Keratinocyte (primary cell): ENCODE measurements around the gene CTRB2.

Source experiments
- EZH2 ChIP-seq: IDR thresholded peaks from one replicate; pipeline ENCODE4 v1.6.1; 2012; ENCODE audit warnings: inconsistent platforms, mild to moderate bottlenecking, low read length, moderate library complexity
- TF ChIP-seq, protein P1 (sequence below), 3 experiments: IDR thresholded peaks in 1 of 3; conservative IDR thresholded peaks in 1 of 3; optimal IDR thresholded peaks in 1 of 3; 2 replicates in 2 of 3; 3 replicates in 1 of 3; pipeline versions ENCODE3 to v1.5.1; 2011; ENCODE audit warnings: low read length in 3 of 3, mild to moderate bottlenecking in 3 of 3, moderate library complexity in 2 of 3, control low read depth in 1 of 3, inconsistent platforms in 1 of 3; ENCODE audit not compliant: insufficient read depth in 2 of 3; ENCODE audit errors: extremely low read depth in 1 of 3

DNA sequence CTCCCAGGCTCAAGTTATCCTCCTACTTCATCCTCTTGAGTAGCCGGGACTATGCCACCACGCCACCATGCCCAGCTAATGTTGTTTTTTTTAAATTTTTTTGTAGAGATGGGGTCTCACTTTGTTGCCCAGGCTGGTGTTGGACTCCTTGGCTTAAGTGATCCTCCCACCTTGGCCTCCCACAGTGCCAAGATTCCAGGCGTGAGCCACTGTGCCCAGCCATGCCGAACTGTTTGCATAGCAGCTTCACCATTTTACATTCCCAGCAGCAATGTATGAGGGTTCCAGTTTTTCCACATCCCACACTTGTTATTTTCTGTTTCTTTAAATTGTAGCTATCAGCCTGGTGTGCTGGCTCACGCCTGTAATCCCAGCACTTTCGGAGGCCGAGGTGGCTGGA lies 9.6 kb upstream of the CTRB2 start:
- TF ChIP-seq, protein P1, sequence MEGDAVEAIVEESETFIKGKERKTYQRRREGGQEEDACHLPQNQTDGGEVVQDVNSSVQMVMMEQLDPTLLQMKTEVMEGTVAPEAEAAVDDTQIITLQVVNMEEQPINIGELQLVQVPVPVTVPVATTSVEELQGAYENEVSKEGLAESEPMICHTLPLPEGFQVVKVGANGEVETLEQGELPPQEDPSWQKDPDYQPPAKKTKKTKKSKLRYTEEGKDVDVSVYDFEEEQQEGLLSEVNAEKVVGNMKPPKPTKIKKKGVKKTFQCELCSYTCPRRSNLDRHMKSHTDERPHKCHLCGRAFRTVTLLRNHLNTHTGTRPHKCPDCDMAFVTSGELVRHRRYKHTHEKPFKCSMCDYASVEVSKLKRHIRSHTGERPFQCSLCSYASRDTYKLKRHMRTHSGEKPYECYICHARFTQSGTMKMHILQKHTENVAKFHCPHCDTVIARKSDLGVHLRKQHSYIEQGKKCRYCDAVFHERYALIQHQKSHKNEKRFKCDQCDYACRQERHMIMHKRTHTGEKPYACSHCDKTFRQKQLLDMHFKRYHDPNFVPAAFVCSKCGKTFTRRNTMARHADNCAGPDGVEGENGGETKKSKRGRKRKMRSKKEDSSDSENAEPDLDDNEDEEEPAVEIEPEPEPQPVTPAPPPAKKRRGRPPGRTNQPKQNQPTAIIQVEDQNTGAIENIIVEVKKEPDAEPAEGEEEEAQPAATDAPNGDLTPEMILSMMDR (optimal IDR thresholded peaks at IDR 0.05 in 1 of 3, IDR thresholded peaks at IDR 0.05 in 1 of 3, conservative IDR thresholded peaks at IDR 0.05 in 1 of 3; ENCODE audit: extremely low read depth in 1 of 3, insufficient read depth in 2 of 3, low read length in 3 of 3), result no peak
- TF ChIP-seq EZH2, result no peak
